ENCODE measurements around the gene PTPMT1.
"Not testable (repeated sequence)": the region's sequence is repeated elsewhere in the genome, so short reads cannot be mapped to it uniquely, and the experiment has no call there.

Gene PTPMT1

GRCh38 chr11:47550288-47551047, 14.9 kb upstream of the PTPMT1 start:
- no peak for DNase-seq

GRCh38 chr11:47551086-47551485, 14.3 kb upstream of the PTPMT1 start:
- no peak for DNase-seq

DNA sequence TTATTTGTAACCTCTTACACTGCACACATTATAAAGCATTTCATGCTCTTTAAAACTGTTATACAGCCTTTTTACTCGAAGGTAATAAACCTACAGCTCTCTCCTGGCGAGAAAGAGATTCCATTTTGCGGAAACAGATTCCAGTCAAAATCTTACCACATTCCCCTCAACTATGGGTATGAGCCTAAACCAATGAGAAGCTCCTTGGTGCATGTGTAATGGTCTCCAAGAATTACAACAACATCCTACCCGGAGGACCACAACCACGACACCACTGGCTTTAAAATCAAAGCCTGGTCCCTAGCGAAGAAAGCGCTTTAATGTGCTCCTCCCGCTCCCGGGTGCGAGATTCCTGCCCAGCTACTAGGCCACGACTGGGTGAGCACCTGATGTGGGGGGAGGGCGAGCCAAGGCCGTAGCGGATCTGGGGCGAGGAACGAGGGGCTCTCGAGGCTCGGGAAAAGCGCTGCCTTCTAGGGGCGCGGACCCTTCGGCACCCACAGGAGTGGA, 13.3 kb upstream of the PTPMT1 start:
- peak; percentile 51 for DNase-seq

GRCh38 chr11:47552566-47553405, 12.6 kb upstream of the PTPMT1 start, which contains the start of gene CELF1:
TSS of gene CELF1 (minus strand) at chr11:47553132. CDS start at chr11:47499523, 53,609 bp downstream.
- peak; percentile 92 for DNase-seq

DNA sequence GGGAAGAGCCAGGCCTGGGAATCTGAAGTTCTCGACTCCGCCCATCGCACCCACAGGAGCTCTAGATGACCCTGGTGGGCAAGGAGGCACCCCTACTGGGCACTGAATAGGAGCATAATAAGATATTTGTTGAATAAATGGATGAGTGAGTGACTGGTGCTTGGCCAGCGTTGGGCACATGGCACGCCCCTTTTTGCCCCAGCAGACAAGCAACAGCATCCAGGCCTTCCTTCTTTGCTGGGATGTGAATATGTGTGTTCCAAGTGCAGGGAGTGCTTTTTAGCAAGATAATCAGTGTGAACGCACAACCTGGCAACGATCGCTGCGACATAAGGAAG, 12.0 kb upstream of the PTPMT1 start:
- DNase-seq, result no peak

DNA sequence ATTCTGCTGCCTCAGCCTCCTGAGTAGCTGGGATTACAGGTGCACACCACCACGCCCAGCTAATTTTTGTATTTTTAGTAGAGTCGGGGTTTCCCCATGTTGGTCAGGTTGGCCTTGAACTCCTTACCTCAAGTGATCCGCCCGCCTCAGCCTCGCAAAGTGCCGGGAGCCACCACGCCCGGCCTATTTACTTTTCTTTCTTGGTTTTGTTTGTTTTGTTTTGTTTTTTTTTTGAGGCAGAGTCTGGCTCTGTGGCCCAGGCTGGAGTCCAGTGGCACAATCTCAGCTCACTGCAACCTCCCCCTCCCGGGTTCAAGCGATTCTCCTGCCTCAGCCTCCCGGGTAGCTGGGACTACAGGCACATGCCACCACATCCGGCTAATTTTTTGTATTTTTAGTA, 8.4 kb upstream of the PTPMT1 start:
- DNase-seq, result not testable (repeated sequence)

DNA sequence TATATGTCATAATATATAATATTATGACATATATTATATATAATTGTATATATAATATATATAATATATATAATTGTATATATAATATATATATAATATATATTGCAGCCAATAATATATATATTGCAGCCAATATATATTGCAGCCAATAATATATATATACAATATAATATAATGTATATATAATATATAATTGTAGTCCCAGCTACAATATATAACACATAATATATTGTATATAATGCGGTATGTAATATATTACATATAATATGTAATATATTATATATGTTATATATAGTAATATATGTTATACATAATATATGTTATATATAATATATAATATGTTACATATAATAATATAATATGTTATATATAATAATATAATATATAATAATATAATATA, 6.7 kb upstream of the PTPMT1 start:
- DNase-seq, result no peak

- peak; percentile 37 for DNase-seq
These were observed 5.0 kb upstream of the PTPMT1 start for GRCh38 chr11:47560426-47560825.

GRCh38 chr11:47562393-47562792, 3.0 kb upstream of the PTPMT1 start:
- not testable (repeated sequence) for DNase-seq

GRCh38 chr11:47564366-47564765, 1.0 kb upstream of the PTPMT1 start:
- not testable (repeated sequence) for DNase-seq

DNA sequence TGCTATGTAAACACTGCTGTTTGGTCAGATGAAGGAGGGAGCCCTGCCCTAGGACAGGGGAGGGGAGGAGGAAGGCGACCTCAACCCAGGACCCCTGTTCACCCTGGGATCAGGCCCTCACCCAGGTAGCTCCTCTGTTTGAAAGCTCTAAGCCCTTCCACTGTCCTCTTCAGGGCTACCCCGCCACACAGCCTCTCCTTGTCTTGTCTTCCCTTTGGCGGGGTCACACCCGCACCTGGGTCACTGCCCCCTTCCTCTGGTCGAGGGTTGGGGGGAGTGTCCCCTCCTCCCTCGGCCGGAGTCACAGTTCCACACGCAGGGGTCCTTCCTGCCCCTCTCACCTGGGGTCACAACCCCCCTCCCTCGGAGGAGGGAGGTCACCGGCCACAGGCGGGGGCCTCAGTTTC, 463 bp upstream of the PTPMT1 start:
- DNase-seq, result no peak

DNA sequence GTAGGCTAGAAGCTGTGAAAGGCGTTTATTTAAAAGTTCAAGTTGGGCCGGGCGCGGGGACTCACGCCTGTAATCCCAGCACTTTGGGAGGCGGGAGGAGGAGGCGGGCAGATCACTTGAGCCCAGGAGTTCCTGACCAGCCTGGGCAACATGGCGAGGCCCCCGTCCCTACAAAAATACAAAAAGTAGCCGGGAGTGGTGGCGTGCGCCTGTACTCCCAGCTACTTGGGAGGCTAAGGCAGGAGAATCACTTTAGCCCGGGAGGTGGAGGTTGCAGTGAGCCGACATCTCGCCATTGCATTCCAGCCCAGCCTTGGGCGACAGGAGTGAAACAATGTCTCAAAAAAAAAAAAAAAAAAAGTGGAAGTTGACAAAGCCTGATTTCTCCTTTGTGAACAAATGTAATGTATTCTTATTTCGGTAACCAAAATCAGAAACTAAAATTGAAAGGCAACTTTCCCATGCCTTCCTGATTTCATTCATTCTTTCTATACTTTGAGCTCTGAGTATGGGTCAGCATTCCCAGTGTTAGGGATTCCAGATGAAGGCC, 825 bp downstream of the PTPMT1 start:
- no peak for DNase-seq

GRCh38 chr11:47569646-47570045, 4.2 kb downstream of the PTPMT1 start:
- no peak for DNase-seq

DNA sequence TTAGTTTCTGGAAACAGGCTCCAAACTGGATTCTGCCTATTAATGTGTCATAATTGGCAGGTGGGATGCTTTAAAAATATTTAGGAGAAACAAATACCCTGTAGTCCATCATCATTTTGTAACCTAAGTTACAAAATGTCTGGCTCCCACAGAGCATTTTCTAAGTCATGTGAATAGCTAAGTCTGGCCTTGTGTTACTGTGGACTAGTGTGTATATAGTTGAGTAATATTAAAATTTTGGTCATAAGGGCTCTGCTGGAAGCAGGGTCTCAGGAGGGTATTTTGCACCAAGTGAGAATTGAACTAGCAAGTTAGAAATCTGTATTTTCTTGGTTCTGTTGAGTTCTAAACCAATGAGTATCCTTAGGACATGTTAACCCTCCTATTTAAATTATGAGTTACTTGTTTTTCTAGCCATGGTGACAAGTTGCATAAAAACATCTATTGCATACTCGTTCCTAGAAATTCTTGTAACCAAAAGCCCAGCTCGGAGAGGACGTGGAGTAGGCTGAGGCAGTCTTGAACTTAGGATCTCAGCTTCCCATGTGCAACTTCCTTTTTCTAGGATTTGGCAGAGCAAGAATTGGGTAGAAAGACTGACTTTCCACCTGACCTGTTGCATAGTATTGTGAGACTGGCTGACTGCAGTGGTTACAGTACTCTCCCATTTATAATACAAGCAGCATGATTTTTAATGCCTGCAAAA, 5.4 kb downstream of the PTPMT1 start:
- DNase-seq, result no peak

DNA sequence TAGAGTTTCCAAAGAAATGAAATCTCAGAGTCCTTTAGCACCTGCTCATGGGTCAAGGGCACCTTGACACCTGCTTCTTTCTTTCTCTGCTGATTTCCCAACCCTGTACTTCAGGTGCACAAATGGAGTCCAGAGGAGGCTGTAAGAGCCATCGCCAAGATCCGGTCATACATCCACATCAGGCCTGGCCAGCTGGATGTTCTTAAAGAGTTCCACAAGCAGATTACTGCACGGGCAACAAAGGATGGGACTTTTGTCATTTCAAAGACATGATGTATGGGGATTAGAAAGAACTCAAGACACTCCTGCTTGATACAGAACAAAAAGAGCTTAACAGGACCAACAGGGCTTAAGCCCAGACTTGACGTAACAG, 5.9 kb downstream of the PTPMT1 start:
- DNase-seq, result no peak

GRCh38 chr11:47571895-47572294, 6.5 kb downstream of the PTPMT1 start:
- no peak for DNase-seq

DNA sequence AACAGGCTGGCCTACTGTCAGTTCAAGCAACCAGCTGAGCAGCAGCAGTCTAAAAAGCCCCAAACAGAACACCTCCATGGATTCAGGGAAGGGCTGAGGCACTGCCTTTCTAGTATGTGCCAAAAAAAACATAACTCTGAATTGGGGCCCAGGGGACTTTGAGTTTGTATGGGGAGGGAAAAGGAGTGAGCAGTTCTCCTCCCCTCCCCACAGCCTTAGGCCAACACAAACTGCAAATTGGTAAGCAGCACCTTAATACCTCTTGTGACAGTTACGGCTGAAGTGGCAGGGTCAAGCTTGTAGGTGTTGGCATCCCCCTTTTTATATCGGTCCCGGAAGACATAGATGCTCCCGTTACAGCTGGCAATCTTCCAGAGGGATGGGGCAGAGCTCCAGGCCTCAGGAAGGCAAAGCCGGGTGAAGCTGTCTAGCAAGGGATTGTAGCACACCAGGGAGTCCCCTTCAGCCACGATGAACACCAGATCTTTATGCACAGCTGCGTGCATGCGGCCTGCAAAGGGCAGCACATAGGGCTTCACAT, 7.4 kb downstream of the PTPMT1 start:
- DNase-seq, result no peak

DNA sequence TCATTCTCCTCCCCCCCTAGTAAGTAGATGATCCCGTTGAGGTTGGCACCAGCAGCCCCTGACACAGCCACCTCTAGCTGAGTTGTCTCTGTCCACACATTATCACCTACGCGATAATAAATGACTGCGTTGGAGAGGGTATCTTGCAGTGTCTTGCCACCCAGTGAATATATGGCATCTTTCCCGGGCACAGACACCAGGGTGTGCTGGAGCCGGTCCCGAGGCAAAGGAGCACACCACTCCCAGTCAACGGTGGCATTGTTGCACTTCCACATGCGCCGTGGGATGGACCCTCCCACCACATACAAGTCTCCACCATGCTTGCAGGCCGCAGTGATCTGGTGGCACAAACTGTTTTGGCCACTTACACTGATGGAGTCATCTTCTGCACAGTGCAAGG, 7.9 kb downstream of the PTPMT1 start:
- DNase-seq, result no peak

- DNase-seq, result peak; percentile 8
These were observed 12.2 kb downstream of the PTPMT1 start for GRCh38 chr11:47577460-47578041.

GRCh38 chr11:47578524-47579494, 13.4 kb downstream of the PTPMT1 start, which contains the start of the genes KBTBD4 and NDUFS3:
TSS of gene KBTBD4 (minus strand) at chr11:47578970. CDS start at chr11:47578951, 19 bp downstream.
TSS of gene NDUFS3 (plus strand) at chr11:47579074. CDS start at chr11:47579092, 18 bp downstream.
- peak; percentile 86 for DNase-seq

GRCh38 chr11:47583844-47584243, 18.4 kb downstream of the PTPMT1 start:
- DNase-seq, result no peak
